GM23338 (cell line): ENCODE results near the gene TSBP1. TPM values are rescaled to one million over a fixed set of nuclear protein-coding genes. Genes with fewer than 3 reads are reported as not detected.

Source experiments
- ATAC-seq: fragments of 200-7000 bp; cut with Tn5 transposase; 3 replicates; pipeline ENCODE4 v1.9.1; 2020
- DNase-seq: peaks from one replicate; pipeline ENCODE4 v3.0.0-alpha.2; 2015; ENCODE audit warnings: low spot score
- H2AFZ ChIP-seq: fragments of 200-600 bp; sonication (generic); 2 replicates; pipeline ENCODE4 v1.8.0; 2016; ENCODE audit warnings: antibody characterized with exemption, mild to moderate bottlenecking, moderate library complexity
- H3F3A ChIP-seq: fragments of 200-600 bp; sonication (generic); replicated peaks from 2 replicates; pipeline ENCODE4 v1.8.0; 2017; ENCODE audit warnings: antibody characterized with exemption, mixed run types, low read depth
- H3K27ac ChIP-seq: fragments of 200-600 bp; sonication (generic); 2 replicates; pipeline ENCODE4 v1.6.1; 2016; ENCODE audit warnings: low read depth
- H3K27me3 ChIP-seq: fragments of 200-600 bp; sonication (generic); 2 replicates; pipeline ENCODE4 v1.8.0; 2016; ENCODE audit warnings: mild to moderate bottlenecking, mixed run types, moderate library complexity; ENCODE audit not compliant: insufficient read depth
- H3K36me3 ChIP-seq: fragments of 200-600 bp; sonication (generic); 2 replicates; pipeline ENCODE4 v1.8.0; 2016; ENCODE audit warnings: mild to moderate bottlenecking; ENCODE audit not compliant: insufficient read depth
- H3K4me1 ChIP-seq: fragments of 200-600 bp; sonication (generic); 2 replicates; pipeline ENCODE4 v1.8.0; 2016; ENCODE audit warnings: mild to moderate bottlenecking, moderate library complexity; ENCODE audit not compliant: insufficient read depth
- H3K4me2 ChIP-seq: fragments of 200-600 bp; sonication (generic); 2 replicates; pipeline ENCODE4 v1.7.1; 2017; ENCODE audit warnings: mixed run types
- H3K4me3 ChIP-seq: fragments of 200-600 bp; sonication (generic); 2 replicates; pipeline ENCODE4 v1.6.1; 2016; ENCODE audit warnings: mixed run types
- H3K79me2 ChIP-seq: fragments of 200-600 bp; sonication (generic); replicated peaks from 2 replicates; pipeline ENCODE4 v1.8.0; 2017; ENCODE audit warnings: mild to moderate bottlenecking; ENCODE audit not compliant: insufficient read depth
- H3K9me2 ChIP-seq: fragments of 200-600 bp; sonication (generic); 2 replicates; pipeline ENCODE4 v1.8.0; 2017; ENCODE audit not compliant: insufficient read depth
- H4K20me1 ChIP-seq: fragments of 200-600 bp; sonication (generic); replicated peaks from 2 replicates; pipeline ENCODE4 v1.8.0; 2017; ENCODE audit warnings: mild to moderate bottlenecking; ENCODE audit not compliant: insufficient read depth
- H3K27ac Mint-ChIP-seq: 2 replicates; pipeline ENCODE4 v1.8.0; 2020; ENCODE audit warnings: inconsistent platforms, mild to moderate bottlenecking, moderate library complexity, mixed read lengths
- H3K27me3 Mint-ChIP-seq: 3 replicates; pipeline ENCODE4 v1.8.0; 2022; ENCODE audit warnings: low read depth, mild to moderate bottlenecking, moderate library complexity, mixed read lengths, inconsistent platforms; ENCODE audit not compliant: insufficient read depth, poor library complexity
- H3K36me3 Mint-ChIP-seq: 3 replicates; pipeline ENCODE4 v1.8.0; 2021; ENCODE audit warnings: low read depth, mild to moderate bottlenecking, inconsistent platforms, moderate library complexity, mixed read lengths
- H3K4me1 Mint-ChIP-seq: 3 replicates; pipeline ENCODE4 v1.8.0; 2020; ENCODE audit warnings: mild to moderate bottlenecking, inconsistent platforms, mixed read lengths
- H3K4me3 Mint-ChIP-seq: 3 replicates; pipeline ENCODE4 v1.8.0; 2021; ENCODE audit warnings: moderate library complexity, mild to moderate bottlenecking, inconsistent platforms, mixed read lengths
- H3K9me3 Mint-ChIP-seq: 3 replicates; pipeline ENCODE4 v1.8.0; 2020; ENCODE audit warnings: moderate library complexity, mild to moderate bottlenecking, inconsistent platforms, mixed read lengths
- CREB1 ChIP-seq: fragments of 250-450 bp; sonication (Bioruptor Pico); IDR thresholded peaks from 2 replicates; pipeline ENCODE4 v1.5.0; 2020; ENCODE audit warnings: low read depth, mild to moderate bottlenecking, moderate library complexity
- EZH2 ChIP-seq: fragments of 200-600 bp; sonication (generic); IDR thresholded peaks from one replicate; pipeline ENCODE4 v1.8.0; 2017; ENCODE audit warnings: antibody characterized with exemption, mild to moderate bottlenecking, low read depth; ENCODE audit not compliant: unreplicated experiment
- EZH2phosphoT487 ChIP-seq: fragments of 200-600 bp; sonication (generic); IDR thresholded peaks from one replicate; pipeline ENCODE4 v1.8.1; 2018; ENCODE audit warnings: antibody characterized with exemption; ENCODE audit not compliant: unreplicated experiment
- JUNB ChIP-seq: IDR thresholded peaks from one replicate; pipeline ENCODE4 v1.6.1; 2016; ENCODE audit warnings: antibody characterized with exemption; ENCODE audit not compliant: unreplicated experiment
- NANOG ChIP-seq: IDR thresholded peaks from 2 replicates; pipeline ENCODE4 v1.6.1; 2016; ENCODE audit warnings: antibody characterized with exemption, borderline replicate concordance
- POLR2AphosphoS5 ChIP-seq: IDR thresholded peaks from 2 replicates; pipeline ENCODE4 v1.6.1; 2016; ENCODE audit warnings: antibody characterized with exemption, low read depth
- STAT1 ChIP-seq: IDR thresholded peaks from one replicate; pipeline ENCODE4 v1.6.1; 2016; ENCODE audit warnings: antibody characterized with exemption; ENCODE audit not compliant: unreplicated experiment
- ZNF114 ChIP-seq: fragments of 250-450 bp; sonication (Bioruptor Pico); IDR thresholded peaks from 2 replicates; pipeline ENCODE4 v1.5.0; 2020; ENCODE audit warnings: mild to moderate bottlenecking, moderate library complexity
- ZNF331 ChIP-seq: fragments of 250-450 bp; sonication (Bioruptor Pico); IDR thresholded peaks from 2 replicates; pipeline ENCODE4 v1.5.0; 2020; ENCODE audit warnings: low read depth, mild to moderate bottlenecking, moderate library complexity
- polyA plus RNA-seq: library from polyadenylated mRNA; unstranded; fragments of >200 nt; fragmentation: Nextera tagmentation; extraction: Ambion mirVana; gene quantifications from 2 replicates; pipeline ENCODE4 v1.2.1, GENCODE V29; 2016
- total RNA-seq: library from RNA; depleted of rRNA; stranded (reverse); fragments of >200 nt; shearing (Covaris generic); gene quantifications from 2 replicates; pipeline ENCODE4 v1.2.3, GENCODE V29; 2014
- TF ChIP-seq, protein P1 (sequence below): IDR thresholded peaks from 2 replicates; pipeline ENCODE4 v1.6.1; 2016; ENCODE audit warnings: antibody characterized with exemption
- TF ChIP-seq, protein P2 (sequence below): IDR thresholded peaks from one replicate; pipeline ENCODE4 v1.6.1; 2018; ENCODE audit warnings: antibody characterized with exemption; ENCODE audit not compliant: unreplicated experiment
- TF ChIP-seq, protein P3 (sequence below): fragments of 250-450 bp; sonication (Bioruptor Pico); IDR thresholded peaks from 2 replicates; pipeline ENCODE4 v1.5.0; 2020; ENCODE audit warnings: mild to moderate bottlenecking, moderate library complexity
- TF ChIP-seq, protein P4 (sequence below), 2 experiments: fragments of 200-600 bp in 1 of 2; sonication (generic) in 1 of 2; conservative IDR thresholded peaks; 2 replicates each; pipeline versions ENCODE4 v1.5.1 to v1.6.1; 2016 to 2017; ENCODE audit warnings: antibody characterized with exemption in 2 of 2, low read depth in 2 of 2, mild to moderate bottlenecking in 2 of 2, moderate library complexity in 1 of 2

The TSBP1 gene
- total and polyA plus RNA-seq, 2 experiments from 2014 or later: 0.15 TPM; not detected in 1

DNA sequence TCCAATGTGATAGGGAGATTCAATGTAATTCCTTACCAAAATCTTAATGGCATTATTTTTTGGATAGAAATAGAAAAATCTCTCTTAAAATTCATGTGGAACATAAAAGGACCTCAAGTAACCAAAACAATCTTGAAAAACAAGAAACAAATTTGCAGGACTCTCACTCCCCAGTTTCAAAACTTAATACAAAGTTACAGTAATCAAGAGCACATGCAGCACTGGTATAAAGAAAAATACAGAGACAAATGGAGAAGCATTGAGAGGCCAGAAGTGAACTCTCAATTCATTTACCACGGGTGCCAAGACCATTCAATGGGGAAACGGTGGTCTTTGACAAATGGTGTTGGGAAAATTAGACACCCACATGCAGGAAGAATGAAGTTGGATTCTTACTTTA is 7.8 kb upstream of the TSBP1 start:
- peaks cover 7% of the 10 kb centered on the region; the same call in 2 of the 3 replicates for H3K9me3 Mint-ChIP-seq
- no peaks in the 10 kb centered on the region for H3K79me2 ChIP-seq
- no peak overlapping the region for H3K4me3 Mint-ChIP-seq
- no peaks in the 10 kb centered on the region for H3K4me1 ChIP-seq
- DNase-seq (no peak), ATAC-seq (no peak)
- H3K36me3 Mint-ChIP-seq: peaks cover 3% of the 10 kb centered on the region; the same call in 1 of the 3 replicates
- H3K36me3 ChIP-seq: no peaks in the 10 kb centered on the region
- no peaks in the 10 kb centered on the region for H3K9me2 ChIP-seq
- H3K4me2 ChIP-seq: no peak overlapping the region
- H3K27me3 Mint-ChIP-seq: no peaks in the 10 kb centered on the region
- no peaks in the 10 kb centered on the region for H3K27me3 ChIP-seq
- no peak overlapping the region for H2AFZ ChIP-seq
- H4K20me1 ChIP-seq: no peaks in the 10 kb centered on the region
- no peak overlapping the region for H3K27ac ChIP-seq
- H3F3A ChIP-seq: no peaks in the 10 kb centered on the region
- H3K4me1 Mint-ChIP-seq: no peaks in the 10 kb centered on the region
- no peak overlapping the region for H3K4me3 ChIP-seq
- no peak for TF ChIP-seq EZH2phosphoT487
- no peak for TF ChIP-seq POLR2AphosphoS5
- TF ChIP-seq CREB1 (CRISPR knock-in tag): no peak
- TF ChIP-seq, protein P1, sequence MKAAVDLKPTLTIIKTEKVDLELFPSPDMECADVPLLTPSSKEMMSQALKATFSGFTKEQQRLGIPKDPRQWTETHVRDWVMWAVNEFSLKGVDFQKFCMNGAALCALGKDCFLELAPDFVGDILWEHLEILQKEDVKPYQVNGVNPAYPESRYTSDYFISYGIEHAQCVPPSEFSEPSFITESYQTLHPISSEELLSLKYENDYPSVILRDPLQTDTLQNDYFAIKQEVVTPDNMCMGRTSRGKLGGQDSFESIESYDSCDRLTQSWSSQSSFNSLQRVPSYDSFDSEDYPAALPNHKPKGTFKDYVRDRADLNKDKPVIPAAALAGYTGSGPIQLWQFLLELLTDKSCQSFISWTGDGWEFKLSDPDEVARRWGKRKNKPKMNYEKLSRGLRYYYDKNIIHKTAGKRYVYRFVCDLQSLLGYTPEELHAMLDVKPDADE: no peak
- TF ChIP-seq, protein P2, sequence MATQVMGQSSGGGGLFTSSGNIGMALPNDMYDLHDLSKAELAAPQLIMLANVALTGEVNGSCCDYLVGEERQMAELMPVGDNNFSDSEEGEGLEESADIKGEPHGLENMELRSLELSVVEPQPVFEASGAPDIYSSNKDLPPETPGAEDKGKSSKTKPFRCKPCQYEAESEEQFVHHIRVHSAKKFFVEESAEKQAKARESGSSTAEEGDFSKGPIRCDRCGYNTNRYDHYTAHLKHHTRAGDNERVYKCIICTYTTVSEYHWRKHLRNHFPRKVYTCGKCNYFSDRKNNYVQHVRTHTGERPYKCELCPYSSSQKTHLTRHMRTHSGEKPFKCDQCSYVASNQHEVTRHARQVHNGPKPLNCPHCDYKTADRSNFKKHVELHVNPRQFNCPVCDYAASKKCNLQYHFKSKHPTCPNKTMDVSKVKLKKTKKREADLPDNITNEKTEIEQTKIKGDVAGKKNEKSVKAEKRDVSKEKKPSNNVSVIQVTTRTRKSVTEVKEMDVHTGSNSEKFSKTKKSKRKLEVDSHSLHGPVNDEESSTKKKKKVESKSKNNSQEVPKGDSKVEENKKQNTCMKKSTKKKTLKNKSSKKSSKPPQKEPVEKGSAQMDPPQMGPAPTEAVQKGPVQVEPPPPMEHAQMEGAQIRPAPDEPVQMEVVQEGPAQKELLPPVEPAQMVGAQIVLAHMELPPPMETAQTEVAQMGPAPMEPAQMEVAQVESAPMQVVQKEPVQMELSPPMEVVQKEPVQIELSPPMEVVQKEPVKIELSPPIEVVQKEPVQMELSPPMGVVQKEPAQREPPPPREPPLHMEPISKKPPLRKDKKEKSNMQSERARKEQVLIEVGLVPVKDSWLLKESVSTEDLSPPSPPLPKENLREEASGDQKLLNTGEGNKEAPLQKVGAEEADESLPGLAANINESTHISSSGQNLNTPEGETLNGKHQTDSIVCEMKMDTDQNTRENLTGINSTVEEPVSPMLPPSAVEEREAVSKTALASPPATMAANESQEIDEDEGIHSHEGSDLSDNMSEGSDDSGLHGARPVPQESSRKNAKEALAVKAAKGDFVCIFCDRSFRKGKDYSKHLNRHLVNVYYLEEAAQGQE: no peak
- no peak for TF ChIP-seq STAT1
- no peak for TF ChIP-seq NANOG
- no peak for TF ChIP-seq JUNB
- TF ChIP-seq, protein P3, sequence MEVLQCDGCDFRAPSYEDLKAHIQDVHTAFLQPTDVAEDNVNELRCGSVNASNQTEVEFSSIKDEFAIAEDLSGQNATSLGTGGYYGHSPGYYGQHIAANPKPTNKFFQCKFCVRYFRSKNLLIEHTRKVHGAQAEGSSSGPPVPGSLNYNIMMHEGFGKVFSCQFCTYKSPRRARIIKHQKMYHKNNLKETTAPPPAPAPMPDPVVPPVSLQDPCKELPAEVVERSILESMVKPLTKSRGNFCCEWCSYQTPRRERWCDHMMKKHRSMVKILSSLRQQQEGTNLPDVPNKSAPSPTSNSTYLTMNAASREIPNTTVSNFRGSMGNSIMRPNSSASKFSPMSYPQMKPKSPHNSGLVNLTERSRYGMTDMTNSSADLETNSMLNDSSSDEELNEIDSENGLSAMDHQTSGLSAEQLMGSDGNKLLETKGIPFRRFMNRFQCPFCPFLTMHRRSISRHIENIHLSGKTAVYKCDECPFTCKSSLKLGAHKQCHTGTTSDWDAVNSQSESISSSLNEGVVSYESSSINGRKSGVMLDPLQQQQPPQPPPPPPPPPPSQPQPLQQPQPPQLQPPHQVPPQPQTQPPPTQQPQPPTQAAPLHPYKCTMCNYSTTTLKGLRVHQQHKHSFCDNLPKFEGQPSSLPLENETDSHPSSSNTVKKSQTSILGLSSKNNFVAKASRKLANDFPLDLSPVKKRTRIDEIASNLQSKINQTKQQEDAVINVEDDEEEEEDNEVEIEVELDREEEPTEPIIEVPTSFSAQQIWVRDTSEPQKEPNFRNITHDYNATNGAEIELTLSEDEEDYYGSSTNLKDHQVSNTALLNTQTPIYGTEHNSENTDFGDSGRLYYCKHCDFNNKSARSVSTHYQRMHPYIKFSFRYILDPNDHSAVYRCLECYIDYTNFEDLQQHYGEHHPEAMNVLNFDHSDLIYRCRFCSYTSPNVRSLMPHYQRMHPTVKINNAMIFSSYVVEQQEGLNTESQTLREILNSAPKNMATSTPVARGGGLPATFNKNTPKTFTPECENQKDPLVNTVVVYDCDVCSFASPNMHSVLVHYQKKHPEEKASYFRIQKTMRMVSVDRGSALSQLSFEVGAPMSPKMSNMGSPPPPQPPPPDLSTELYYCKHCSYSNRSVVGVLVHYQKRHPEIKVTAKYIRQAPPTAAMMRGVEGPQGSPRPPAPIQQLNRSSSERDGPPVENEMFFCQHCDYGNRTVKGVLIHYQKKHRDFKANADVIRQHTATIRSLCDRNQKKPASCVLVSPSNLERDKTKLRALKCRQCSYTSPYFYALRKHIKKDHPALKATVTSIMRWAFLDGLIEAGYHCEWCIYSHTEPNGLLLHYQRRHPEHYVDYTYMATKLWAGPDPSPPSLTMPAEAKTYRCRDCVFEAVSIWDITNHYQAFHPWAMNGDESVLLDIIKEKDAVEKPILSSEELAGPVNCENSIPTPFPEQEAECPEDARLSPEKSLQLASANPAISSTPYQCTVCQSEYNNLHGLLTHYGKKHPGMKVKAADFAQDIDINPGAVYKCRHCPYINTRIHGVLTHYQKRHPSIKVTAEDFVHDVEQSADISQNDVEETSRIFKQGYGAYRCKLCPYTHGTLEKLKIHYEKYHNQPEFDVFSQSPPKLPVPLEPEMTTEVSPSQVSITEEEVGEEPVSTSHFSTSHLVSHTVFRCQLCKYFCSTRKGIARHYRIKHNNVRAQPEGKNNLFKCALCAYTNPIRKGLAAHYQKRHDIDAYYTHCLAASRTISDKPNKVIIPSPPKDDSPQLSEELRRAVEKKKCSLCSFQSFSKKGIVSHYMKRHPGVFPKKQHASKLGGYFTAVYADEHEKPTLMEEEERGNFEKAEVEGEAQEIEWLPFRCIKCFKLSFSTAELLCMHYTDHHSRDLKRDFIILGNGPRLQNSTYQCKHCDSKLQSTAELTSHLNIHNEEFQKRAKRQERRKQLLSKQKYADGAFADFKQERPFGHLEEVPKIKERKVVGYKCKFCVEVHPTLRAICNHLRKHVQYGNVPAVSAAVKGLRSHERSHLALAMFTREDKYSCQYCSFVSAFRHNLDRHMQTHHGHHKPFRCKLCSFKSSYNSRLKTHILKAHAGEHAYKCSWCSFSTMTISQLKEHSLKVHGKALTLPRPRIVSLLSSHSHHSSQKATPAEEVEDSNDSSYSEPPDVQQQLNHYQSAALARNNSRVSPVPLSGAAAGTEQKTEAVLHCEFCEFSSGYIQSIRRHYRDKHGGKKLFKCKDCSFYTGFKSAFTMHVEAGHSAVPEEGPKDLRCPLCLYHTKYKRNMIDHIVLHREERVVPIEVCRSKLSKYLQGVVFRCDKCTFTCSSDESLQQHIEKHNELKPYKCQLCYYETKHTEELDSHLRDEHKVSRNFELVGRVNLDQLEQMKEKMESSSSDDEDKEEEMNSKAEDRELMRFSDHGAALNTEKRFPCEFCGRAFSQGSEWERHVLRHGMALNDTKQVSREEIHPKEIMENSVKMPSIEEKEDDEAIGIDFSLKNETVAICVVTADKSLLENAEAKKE (CRISPR knock-in tag): no peak
- TF ChIP-seq, protein P4, sequence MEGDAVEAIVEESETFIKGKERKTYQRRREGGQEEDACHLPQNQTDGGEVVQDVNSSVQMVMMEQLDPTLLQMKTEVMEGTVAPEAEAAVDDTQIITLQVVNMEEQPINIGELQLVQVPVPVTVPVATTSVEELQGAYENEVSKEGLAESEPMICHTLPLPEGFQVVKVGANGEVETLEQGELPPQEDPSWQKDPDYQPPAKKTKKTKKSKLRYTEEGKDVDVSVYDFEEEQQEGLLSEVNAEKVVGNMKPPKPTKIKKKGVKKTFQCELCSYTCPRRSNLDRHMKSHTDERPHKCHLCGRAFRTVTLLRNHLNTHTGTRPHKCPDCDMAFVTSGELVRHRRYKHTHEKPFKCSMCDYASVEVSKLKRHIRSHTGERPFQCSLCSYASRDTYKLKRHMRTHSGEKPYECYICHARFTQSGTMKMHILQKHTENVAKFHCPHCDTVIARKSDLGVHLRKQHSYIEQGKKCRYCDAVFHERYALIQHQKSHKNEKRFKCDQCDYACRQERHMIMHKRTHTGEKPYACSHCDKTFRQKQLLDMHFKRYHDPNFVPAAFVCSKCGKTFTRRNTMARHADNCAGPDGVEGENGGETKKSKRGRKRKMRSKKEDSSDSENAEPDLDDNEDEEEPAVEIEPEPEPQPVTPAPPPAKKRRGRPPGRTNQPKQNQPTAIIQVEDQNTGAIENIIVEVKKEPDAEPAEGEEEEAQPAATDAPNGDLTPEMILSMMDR (conservative IDR thresholded peaks at IDR 0.05; ENCODE audit: low read depth in 2 of 2): no peak
- no peak for TF ChIP-seq ZNF331
- no peak for TF ChIP-seq ZNF114 (CRISPR knock-in tag)
- no peak for TF ChIP-seq EZH2
- H3K27ac Mint-ChIP-seq: no peak overlapping the region
